ENCODE data around the gene CEP164.
"Not testable (repeated sequence)": the region's sequence is repeated elsewhere in the genome, so short reads cannot be mapped to it uniquely, and the experiment has no call there.

The CEP164 gene

DNA sequence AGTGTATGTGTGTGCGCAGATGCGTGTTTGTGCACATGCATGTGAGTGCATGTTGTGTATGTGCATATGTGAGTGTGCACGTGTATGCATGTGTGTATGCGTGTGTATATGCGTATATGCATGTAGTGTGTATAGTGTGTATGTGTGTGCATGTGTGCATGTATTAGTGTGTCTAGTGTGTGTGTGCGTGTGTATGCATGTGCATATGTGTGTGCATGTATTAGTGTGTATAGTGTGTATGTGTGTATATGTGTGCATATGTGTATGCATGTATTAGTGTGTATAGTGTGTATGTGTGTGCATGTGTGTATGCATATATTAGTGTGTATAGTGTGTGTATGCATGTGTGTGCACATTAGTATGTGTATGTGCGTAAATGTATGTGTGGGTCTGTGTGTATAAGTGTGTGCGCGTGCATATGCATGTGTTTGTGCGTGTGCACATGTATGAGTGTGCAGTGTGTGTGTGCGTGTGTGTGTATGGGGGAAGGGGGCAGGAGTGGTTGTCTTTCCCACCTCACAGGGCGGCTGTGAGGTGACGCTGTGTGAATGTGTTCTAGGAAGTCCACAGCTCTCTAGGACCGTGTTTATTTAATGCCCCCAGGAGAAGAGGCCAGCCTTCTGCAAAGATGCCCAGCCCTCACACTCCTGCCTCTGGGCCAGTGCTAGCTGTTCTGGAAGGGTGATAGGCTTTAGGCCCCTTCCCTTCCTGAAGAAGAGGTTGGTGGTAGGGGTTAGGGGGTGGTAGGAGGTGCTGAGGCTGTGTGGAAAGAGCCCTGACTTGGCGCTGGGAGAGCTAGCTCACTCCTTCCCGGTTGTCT, 114.6 kb downstream of the CEP164 start:
- DNase-seq (ENCODE audit: low read depth), result no peak

- no peak for DNase-seq (ENCODE audit: low read depth)
These were observed 115.2 kb downstream of the CEP164 start for GRCh38 chr11:117442869-117443239.

- DNase-seq (ENCODE audit: low read depth), result no peak
These were observed 115.9 kb downstream of the CEP164 start for GRCh38 chr11:117443266-117444186.

DNA sequence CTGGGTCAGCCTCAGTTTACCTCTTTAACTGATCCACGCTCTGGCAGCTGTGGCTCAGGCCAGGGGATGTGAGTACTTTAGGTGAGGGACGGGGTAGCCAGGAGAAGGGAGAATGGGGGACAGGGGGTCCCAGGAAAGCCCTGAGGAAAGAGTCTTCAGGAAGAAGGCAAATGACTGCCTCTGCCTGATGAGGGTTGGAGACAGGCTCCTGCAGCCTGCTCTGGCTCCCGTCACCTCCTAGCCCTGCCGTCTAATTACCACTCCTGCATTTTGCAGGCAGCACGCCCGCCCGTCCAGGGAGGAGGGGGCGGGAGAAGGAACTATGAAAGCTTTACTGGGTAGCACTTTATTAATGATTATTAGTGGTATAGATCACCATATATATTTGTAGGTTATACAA, 116.6 kb downstream of the CEP164 start:
- DNase-seq (ENCODE audit: low read depth), result no peak

- no peak for DNase-seq (ENCODE audit: low read depth)
These were observed 117.3 kb downstream of the CEP164 start for GRCh38 chr11:117444711-117445658.

GRCh38 chr11:117449111-117449693, 121.5 kb downstream of the CEP164 start:
- DNase-seq (ENCODE audit: low read depth), result no peak

DNA sequence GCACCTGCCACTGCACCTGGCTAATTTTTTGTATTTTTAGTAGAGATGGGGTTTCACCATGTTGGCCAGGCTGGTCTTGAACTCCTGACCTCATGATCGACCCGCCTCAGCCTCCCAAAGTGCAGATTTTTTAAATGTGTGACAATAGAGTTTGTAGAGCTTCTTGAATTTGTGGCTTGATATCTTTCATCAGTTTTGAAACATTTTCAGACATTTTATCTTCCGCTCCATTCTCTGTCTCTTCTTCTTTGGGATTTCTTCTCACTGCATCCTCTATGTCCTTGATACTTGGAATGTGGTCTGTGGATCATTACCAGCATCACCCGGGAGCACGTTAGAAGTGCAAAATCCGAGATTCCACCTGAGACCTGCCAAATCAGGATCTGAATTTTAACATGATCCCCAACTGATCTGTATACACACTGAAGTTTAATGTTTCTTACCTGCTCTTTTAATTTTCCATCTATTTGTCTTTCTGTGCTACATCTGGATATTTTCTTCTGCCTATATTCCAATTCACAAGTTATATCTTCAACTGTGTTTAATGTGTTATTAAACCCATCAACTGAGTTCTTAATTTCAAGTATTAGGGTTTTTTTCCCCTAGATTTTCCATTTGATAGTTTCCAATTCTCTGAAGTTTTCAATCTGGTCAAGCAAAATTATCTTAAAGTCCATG, 126.4 kb downstream of the CEP164 start:
- no peak for DNase-seq (ENCODE audit: low read depth)

DNA sequence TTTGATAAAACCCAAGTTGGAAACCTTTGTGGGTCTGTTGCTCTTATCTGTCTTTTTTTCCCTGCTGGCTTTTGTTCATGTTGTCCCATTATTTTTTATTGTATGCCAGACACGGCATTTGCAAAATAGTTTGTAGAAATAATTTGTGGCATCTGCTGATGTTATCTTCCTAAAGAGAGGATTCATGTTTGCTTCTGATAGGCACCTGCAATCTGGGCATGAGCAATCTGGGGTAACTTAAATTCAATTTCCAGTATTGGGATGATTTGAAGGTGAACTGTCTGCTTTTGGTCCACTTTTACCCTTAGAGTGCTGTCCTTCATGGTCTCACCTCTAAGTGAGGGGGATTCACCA, 126.9 kb downstream of the CEP164 start:
- DNase-seq (ENCODE audit: low read depth), result no peak

GRCh38 chr11:117456027-117456720, 128.5 kb downstream of the CEP164 start:
- DNase-seq (ENCODE audit: low read depth), result no peak

DNA sequence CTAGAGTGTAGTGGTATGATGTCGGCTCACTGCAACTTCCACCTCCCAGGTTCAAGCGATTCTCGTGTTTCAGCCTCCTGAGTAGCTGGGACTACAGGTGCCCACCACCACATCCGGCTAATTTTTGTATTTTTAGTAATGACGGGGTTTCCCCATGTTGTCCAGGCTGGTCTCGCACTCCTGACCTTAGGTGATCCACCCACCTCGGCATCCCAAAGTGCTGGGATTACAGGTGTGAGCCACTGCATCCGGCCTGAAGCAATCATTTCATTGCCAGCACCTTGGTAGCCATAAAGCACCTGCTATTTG, 129.0 kb downstream of the CEP164 start:
- DNase-seq (ENCODE audit: low read depth), result not testable (repeated sequence)

DNA sequence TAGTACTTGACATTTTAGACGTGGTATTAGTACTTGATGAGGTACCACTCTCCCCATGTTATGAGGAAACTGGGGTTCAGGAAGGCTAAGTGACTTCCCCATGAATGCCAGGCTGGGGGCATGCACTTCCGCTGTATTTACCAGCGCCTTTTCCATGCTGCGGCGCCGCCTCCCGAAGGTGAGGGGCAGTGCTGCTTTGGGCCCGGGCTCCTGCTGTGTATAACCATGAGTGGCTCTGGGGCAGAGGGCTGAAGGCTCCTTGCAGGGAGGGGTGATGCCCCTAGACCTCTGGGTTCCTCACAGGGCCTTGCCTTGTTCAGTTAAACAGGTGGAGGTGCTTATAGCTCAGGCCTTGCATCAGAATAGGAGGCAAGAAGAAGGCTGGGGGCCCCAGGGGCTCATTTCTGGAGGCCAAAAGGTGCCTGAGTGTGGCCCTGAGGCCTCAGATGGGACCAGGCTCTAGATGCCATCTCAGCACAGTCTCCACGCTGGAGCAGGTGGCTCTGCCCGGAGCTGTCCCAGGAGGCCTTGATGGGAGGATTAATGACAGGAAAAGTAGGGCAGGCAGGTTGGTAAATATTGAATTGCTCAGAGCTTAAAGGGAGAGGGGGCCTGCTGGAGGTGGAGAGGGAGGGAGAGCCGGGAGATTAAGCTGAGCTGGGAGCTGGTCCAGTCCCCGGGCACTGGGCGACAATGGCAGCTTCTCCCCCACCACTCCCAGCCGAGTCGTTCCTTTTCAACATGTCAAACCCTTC, 129.6 kb downstream of the CEP164 start:
- no peak for DNase-seq (ENCODE audit: low read depth)

GRCh38 chr11:117457835-117458234, 130.2 kb downstream of the CEP164 start:
- DNase-seq (ENCODE audit: low read depth), result no peak

DNA sequence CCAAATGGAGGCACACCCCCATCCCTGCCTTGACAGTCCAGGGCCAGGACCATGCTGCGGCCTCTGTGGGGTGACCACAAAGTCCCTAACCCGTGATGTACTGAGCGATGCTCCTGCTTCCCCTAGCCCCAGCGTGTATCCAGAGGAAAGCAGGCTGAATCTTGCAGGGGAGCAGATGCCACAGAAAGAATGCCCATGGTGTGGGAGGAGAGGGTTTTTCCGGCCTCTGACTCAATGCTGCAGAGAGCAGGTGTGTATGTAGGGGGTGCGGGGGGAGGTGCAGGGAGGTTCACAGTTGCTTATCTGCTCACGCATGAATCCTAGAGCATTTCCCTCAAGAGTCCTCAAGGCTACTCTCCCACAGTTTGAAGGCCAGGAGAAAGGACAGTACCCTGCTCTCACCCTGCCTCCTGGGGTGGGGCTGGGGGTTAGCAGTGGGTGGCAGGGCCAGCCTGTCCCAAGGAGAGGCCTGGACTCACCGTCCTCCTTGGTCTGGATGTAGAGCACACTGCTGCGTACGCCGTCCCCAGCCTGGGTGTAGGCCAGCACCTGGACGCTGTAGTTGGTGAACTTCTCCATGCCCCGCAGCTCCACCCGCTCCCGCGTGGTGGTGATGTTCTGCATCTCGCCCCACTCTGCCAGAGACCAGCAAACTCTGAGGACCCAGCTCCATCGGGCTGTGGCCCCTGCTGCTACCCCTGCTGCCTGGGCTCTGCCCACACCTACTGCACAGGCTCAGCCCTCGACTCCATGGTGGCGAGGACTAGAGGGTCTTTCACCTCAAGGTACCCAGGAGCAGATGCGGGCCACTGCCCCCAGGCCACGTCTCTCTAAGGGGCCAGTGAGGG, 130.8 kb downstream of the CEP164 start:
- DNase-seq (ENCODE audit: low read depth), result no peak

GRCh38 chr11:117459123-117459978, 131.7 kb downstream of the CEP164 start:
- DNase-seq (ENCODE audit: low read depth), result no peak

GRCh38 chr11:117459979-117460300, 132.3 kb downstream of the CEP164 start:
- DNase-seq (ENCODE audit: low read depth), result no peak

GRCh38 chr11:117461396-117462182, 133.9 kb downstream of the CEP164 start:
- no peak for DNase-seq (ENCODE audit: low read depth)

- no peak for DNase-seq (ENCODE audit: low read depth)
These were observed 134.7 kb downstream of the CEP164 start for GRCh38 chr11:117462183-117462863.

Measured in stimulated activated CD8-positive, alpha-beta memory T cell treated with anti-CD3 and anti-CD28 coated beads, Interleukin-4, amount 100 ng/mL, for 24 hours (primary cell).